WTC11 (cell line): ENCODE results near the gene TNFRSF14.

Experiments
- CTCF ChIP-seq: fragments of 200-600 bp; IDR thresholded peaks from 2 replicates; pipeline ENCODE4 v1.8.0; 2022; ENCODE audit warnings: antibody characterized with exemption
- FOXK1 ChIP-seq: sonication (generic); formaldehyde crosslinking; IDR thresholded peaks from 2 replicates; pipeline ENCODE4 v1.8.0; 2022; ENCODE audit warnings: mild to moderate bottlenecking, moderate library complexity, missing genetic modification reagents
- HMGXB4 ChIP-seq: sonication (generic); formaldehyde crosslinking; IDR thresholded peaks from 2 replicates; pipeline ENCODE4 v1.8.1; 2023; ENCODE audit warnings: mild to moderate bottlenecking, moderate library complexity, missing genetic modification reagents
- NR1H2 ChIP-seq: sonication (generic); formaldehyde crosslinking; IDR thresholded peaks from 2 replicates; pipeline ENCODE4 v1.9.0; 2021; ENCODE audit warnings: mild to moderate bottlenecking, moderate library complexity, missing genetic modification reagents
- OVOL2 ChIP-seq: fragments of 250-450 bp; sonication (Bioruptor Pico); IDR thresholded peaks from 2 replicates; pipeline ENCODE4 v1.9.0; 2021; ENCODE audit warnings: mild to moderate bottlenecking, borderline replicate concordance
- RELA ChIP-seq: sonication (generic); formaldehyde crosslinking; IDR thresholded peaks from 2 replicates; pipeline ENCODE4 v1.8.1; 2022; ENCODE audit warnings: missing genetic modification reagents, mild to moderate bottlenecking, borderline replicate concordance
- SMAD4 ChIP-seq: sonication (generic); formaldehyde crosslinking; IDR thresholded peaks from 2 replicates; pipeline ENCODE4 v1.8.0; 2022; ENCODE audit warnings: mild to moderate bottlenecking, missing genetic modification reagents
- TF ChIP-seq, protein P1 (sequence below): fragments of 250-450 bp; sonication (Bioruptor Pico); IDR thresholded peaks from 2 replicates; pipeline ENCODE4 v1.8.0; 2021; ENCODE audit warnings: mild to moderate bottlenecking

GRCh38 chr1:2605509-2606395 is 49.6 kb downstream of the TNFRSF14 start:
- no peak for TF ChIP-seq FOXK1 (CRISPR knock-in tag)
- TF ChIP-seq RELA (CRISPR knock-in tag) = no peak
- TF ChIP-seq HMGXB4 = no peak
- TF ChIP-seq NR1H2 (CRISPR knock-in tag) = no peak
- TF ChIP-seq OVOL2 (CRISPR knock-in tag) = no peak
- TF ChIP-seq CTCF = no peak
- TF ChIP-seq, protein P1, sequence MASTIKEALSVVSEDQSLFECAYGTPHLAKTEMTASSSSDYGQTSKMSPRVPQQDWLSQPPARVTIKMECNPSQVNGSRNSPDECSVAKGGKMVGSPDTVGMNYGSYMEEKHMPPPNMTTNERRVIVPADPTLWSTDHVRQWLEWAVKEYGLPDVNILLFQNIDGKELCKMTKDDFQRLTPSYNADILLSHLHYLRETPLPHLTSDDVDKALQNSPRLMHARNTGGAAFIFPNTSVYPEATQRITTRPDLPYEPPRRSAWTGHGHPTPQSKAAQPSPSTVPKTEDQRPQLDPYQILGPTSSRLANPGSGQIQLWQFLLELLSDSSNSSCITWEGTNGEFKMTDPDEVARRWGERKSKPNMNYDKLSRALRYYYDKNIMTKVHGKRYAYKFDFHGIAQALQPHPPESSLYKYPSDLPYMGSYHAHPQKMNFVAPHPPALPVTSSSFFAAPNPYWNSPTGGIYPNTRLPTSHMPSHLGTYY (CRISPR knock-in tag) = no peak
- no peak for TF ChIP-seq SMAD4 (CRISPR knock-in tag)
